ENCODE results near the gene KRT13.

The KRT13 gene

GRCh38 chr17:41518789-41519449, 13.5 kb upstream of the KRT13 start, which contains the start of gene KRT15:
TSS of gene KRT15 (minus strand) at chr17:41518890. CDS start at chr17:41518827, 63 bp downstream.
- no peak for DNase-seq

GRCh38 chr17:41518031-41518430, 12.6 kb upstream of the KRT13 start:
- no peak for DNase-seq

- DNase-seq = no peak
Observed at GRCh38 chr17:41516830-41517283, 11.4 kb upstream of the KRT13 start.

- no peak for DNase-seq
Observed at GRCh38 chr17:41516147-41516829, 10.9 kb upstream of the KRT13 start.

- DNase-seq = no peak
Observed at GRCh38 chr17:41513168-41513547, 7.7 kb upstream of the KRT13 start.

GRCh38 chr17:41512546-41513167, 7.2 kb upstream of the KRT13 start:
- DNase-seq = no peak

GRCh38 chr17:41511716-41512115, 6.3 kb upstream of the KRT13 start:
- no peak for DNase-seq

GRCh38 chr17:41511116-41511515, 5.7 kb upstream of the KRT13 start:
- no peak for DNase-seq

GRCh38 chr17:41510251-41511065, 5.0 kb upstream of the KRT13 start:
- no peak for DNase-seq

GRCh38 chr17:41507315-41507880, 2.0 kb upstream of the KRT13 start:
- DNase-seq = no peak

GRCh38 chr17:41505809-41506767, 676 bp upstream of the KRT13 start:
- DNase-seq = no peak

- DNase-seq = no peak
Observed at GRCh38 chr17:41504246-41504977, 1.0 kb downstream of the KRT13 start.

GRCh38 chr17:41503202-41503601, 2.2 kb downstream of the KRT13 start:
- no peak for DNase-seq

GRCh38 chr17:41500131-41500911, 5.1 kb downstream of the KRT13 start:
- DNase-seq = no peak

GRCh38 chr17:41499714-41500113, 5.7 kb downstream of the KRT13 start:
- DNase-seq = no peak

GRCh38 chr17:41498276-41498675, 7.1 kb downstream of the KRT13 start:
- no peak for DNase-seq

- DNase-seq = no peak
Observed at GRCh38 chr17:41496803-41497484, 8.5 kb downstream of the KRT13 start.

GRCh38 chr17:41494524-41494923, 10.9 kb downstream of the KRT13 start:
- DNase-seq = no peak

GRCh38 chr17:41492771-41493170, 12.6 kb downstream of the KRT13 start:
- no peak for DNase-seq

Data from NCI-H524 treated with DMSO at 0.1 percent for 48 hours (cell line).